Medulla oblongata (tissue), 1 donor: Measurements from ENCODE around the gene CTNND2.
A peak's percentile ranks its signal among the peaks of the same experiment; 100 is the strongest.

Source experiments
- DNase-seq: peaks from one replicate; pipeline ENCODE4 v3.0.0-alpha.2; 2015; ENCODE audit errors: extremely low spot score

Gene CTNND2

DNA sequence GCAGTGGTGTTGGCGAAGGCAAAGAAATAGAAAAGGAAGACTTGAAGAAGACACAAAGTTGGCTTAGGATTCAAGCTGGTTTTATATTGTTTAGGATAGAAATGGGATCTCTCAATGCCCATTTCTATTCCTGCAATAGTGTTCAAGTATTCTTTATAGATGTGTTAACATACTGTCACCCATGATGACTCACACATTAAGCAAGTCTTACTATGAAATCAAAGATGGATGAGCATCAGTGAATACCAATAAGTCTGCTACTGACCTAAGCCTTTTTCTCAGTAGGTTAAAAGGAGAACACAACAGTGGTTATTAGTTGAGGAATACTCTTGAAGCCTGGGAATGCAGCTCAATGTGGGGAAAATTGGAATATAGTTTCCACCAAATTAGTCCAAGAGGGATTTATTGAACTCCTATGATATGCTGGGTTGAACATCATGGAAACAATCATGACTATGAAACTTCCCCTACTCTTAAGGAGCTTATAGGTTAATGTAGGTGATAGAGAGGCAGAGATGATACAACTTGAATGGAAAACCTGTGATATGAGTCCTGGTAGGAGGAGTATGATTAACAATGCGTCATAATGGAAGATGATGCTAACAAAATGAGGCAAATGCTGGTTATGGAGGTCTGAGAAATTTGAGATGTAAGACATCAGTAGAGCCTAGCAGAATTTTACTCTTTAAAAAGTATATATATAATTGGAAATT, 726.1 kb downstream of the CTNND2 start:
- DNase-seq = no peak

- DNase-seq = no peak
Measured at GRCh38 chr5:11174591-11174990, 729.7 kb downstream of the CTNND2 start.

- no peak for DNase-seq
Measured at GRCh38 chr5:11172484-11172883, 731.8 kb downstream of the CTNND2 start.

DNA sequence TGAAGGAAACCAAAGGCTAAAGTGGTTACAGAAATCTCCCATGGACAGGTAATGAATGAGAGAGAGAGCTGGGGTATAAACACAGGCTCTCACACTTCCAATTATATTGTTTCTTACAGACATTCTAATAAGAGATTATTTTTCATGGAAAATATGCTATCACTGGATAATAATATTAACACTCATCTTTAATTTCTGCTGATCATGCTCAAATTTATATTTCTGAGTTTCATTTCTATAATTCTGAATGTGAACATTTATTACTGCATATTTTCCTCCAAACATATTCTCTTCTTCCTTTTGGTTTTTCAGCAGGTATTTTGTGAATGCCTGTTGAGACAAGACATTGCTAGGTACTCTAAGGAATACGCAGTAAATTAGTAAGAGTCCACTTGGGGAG, 733.0 kb downstream of the CTNND2 start:
- DNase-seq = no peak

GRCh38 chr5:11166923-11167322, 737.3 kb downstream of the CTNND2 start:
- peak; percentile 74 for DNase-seq

GRCh38 chr5:11164531-11165294, 739.5 kb downstream of the CTNND2 start:
- peak; percentile 80 for DNase-seq

- no peak for DNase-seq
Measured at GRCh38 chr5:11157132-11157531, 747.1 kb downstream of the CTNND2 start.

DNA sequence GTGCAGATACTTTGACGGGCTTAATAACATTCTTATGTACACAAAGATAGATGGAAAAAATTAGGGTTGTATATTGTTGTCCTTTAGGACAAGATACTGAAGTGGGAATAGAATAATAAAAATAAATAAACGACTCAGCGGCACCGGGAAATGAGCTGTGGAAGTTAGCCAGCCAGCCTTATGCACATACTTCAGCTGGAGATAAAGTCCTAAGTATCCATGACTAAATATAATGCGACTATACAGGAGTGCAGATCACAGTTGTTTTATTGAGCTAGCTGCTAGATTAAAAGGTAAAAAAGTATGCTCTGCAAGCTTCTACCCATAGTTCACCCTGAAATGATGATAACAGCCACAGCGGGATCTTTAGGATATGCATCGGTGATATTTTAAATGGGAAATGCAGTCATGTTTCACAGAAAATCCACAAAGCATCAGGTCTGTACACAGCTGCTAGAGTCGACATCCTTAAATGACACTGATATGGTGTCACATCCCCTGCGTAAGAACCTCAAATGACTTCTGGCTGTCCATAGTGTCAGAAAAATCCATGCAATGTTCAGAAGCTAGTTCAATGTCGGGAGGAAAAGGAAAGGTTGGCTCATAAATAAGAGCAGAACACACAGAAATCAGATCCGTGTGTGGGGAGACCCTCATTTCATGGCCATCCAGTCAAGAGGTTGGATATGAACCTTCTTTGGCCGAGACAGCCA, 750.4 kb downstream of the CTNND2 start:
- DNase-seq = no peak

DNA sequence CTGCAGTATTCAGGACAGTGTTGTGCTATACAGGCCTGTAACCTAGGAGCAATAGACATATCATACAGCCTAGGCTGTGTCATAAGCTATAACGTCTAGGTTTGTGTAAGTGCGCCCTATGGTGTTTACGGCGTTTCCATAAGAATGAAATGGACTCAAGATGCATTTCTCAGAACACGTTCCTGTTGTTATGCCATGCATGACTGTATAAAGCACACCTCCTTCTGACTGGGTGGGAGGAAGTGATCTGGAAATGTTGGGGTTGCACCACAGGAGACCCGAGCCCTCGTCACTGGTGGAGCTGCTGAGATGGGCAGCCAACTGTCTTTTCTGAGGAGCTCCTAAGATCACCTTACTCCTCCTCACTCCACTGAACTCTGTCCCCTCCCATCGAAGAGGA, 751.9 kb downstream of the CTNND2 start:
- DNase-seq = no peak

- no peak for DNase-seq
Measured at GRCh38 chr5:11150976-11151375, 753.3 kb downstream of the CTNND2 start.

DNA sequence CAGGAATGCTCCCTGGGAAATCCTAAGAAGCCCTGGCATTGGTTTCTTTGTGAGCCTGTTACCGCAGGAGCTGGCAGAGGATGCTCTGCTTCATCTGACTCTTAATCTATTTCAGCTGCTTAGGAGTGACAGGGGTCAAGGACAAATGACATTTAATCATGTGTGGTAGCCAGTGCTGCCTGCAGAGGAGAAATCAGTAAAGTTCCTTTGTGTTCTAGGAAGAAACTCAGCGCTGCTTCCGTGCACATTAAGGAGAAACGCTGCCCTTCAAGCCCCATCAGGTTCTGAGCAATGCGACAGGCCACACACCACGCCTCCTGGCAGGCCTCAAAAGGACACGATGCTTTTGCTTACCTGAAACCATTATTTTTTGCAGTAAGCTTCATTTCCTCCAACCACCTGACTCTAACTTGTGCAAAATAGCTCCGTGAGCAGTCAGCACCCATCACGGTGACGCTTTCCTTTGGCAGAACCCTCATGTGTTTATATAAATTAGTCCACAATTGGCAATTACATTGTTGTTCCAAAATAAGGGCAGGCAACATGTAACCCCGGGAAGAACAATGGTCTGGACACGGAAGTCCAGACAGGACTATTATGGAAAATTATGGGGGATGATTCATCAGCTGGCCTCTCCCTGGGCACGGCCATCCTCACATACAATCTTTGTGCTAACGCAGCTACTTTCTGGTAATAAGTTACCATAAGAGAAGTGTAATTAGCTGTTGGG, 755.3 kb downstream of the CTNND2 start:
- DNase-seq = no peak

DNA sequence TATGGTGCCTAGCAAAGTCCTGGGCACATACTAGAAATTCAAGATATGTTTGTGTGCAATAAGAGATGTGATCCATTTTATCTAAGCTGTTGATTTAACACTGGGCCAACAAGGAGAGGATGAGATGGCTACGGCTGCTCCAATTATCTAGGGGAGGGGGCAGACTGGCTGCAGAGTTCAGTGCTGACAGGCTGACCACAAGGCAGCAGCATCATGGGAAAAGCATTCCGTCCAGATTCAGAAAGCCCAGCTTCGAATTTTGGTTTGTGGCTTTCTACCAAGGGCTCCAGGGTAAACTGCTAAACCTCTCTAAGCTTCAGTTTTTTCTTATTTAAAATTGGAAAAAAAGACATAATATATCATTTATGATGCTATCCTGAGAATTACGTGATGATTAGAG, 758.1 kb downstream of the CTNND2 start:
- DNase-seq = no peak

- DNase-seq = no peak
Measured at GRCh38 chr5:11143456-11144267, 760.6 kb downstream of the CTNND2 start.

- DNase-seq = no peak
Measured at GRCh38 chr5:11139217-11139865, 764.9 kb downstream of the CTNND2 start.

GRCh38 chr5:11130131-11130530, 774.1 kb downstream of the CTNND2 start:
- DNase-seq = peak; percentile 6

GRCh38 chr5:11128021-11128420, 776.2 kb downstream of the CTNND2 start:
- DNase-seq = no peak

GRCh38 chr5:11126844-11127243, 777.4 kb downstream of the CTNND2 start:
- DNase-seq = no peak

DNA sequence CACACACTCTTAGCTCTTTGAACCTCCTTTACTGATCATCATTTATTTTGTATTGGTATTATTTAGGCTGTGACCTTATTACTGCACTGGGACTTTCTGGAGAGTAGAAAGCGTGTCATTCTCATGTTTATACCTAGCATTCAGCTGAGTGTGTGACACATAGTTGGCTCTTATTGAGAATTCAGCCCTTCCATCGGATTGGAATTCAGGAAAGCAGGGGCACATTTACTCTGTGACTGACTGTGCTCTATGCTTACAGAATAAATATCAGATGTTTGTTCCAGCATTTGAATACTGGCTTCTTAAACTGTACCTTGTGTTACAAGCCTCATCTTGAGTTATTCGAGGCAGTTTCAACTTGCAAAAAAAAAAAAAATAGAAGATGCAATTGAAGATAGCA, 782.4 kb downstream of the CTNND2 start:
- no peak for DNase-seq

- no peak for DNase-seq
Measured at GRCh38 chr5:11110128-11110527, 794.1 kb downstream of the CTNND2 start.

DNA sequence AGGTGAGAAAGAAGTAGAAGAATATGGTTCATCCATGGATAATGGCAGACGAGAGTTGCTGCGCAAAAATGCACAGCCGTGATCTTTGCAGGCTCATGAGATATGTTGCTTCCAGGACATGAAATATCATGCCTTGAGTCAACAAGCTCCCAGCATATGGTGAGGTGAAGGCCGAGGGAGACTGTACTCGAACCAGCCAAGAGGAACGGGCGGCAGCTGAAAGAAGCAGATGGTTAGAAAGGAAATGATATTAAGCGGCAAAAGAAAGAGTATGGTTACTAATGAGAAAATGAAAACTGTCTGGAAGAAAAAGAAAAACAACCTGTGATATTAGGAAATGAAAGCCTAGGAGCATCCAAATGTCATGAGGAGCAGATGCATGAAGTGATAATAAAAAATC, 798.5 kb downstream of the CTNND2 start:
- no peak for DNase-seq

GRCh38 chr5:11104651-11105112, 799.6 kb downstream of the CTNND2 start:
- no peak for DNase-seq
